IPS DF 19.7 (cell line): ENCODE data around the gene MYO15A.

ENCODE experiments used
- DNase-seq: peaks from one replicate; pipeline ENCODE4 v3.0.0-alpha.2; 2013; ENCODE audit warnings: low read depth, low spot score

Gene MYO15A

GRCh38 chr17:18218756-18219415 lies 110.3 kb downstream of the MYO15A start:
- DNase-seq, result no peak

- no peak for DNase-seq
Observed at GRCh38 chr17:18224053-18224386, 115.5 kb downstream of the MYO15A start.

- DNase-seq, result peak; percentile 94
Observed at GRCh38 chr17:18224387-18225120, 116.0 kb downstream of the MYO15A start.

- no peak for DNase-seq
Observed at GRCh38 chr17:18225121-18225641, 116.6 kb downstream of the MYO15A start, which contains the start of gene LLGL1. Gene LLGL1, plus strand, starts transcription at chr17:18225635. Its CDS starts 48 bp downstream, at chr17:18225683.

- no peak for DNase-seq
Observed at GRCh38 chr17:18225642-18226283, 117.2 kb downstream of the MYO15A start.

- no peak for DNase-seq
Observed at GRCh38 chr17:18226284-18226945, 117.9 kb downstream of the MYO15A start.

- DNase-seq, result no peak
Observed at GRCh38 chr17:18227635-18228034, 119.1 kb downstream of the MYO15A start.

GRCh38 chr17:18228176-18228682 lies 119.7 kb downstream of the MYO15A start:
- DNase-seq, result no peak

GRCh38 chr17:18229254-18229653 lies 120.7 kb downstream of the MYO15A start:
- DNase-seq, result no peak
